ENCODE measurements around the gene TBX15.

DNA sequence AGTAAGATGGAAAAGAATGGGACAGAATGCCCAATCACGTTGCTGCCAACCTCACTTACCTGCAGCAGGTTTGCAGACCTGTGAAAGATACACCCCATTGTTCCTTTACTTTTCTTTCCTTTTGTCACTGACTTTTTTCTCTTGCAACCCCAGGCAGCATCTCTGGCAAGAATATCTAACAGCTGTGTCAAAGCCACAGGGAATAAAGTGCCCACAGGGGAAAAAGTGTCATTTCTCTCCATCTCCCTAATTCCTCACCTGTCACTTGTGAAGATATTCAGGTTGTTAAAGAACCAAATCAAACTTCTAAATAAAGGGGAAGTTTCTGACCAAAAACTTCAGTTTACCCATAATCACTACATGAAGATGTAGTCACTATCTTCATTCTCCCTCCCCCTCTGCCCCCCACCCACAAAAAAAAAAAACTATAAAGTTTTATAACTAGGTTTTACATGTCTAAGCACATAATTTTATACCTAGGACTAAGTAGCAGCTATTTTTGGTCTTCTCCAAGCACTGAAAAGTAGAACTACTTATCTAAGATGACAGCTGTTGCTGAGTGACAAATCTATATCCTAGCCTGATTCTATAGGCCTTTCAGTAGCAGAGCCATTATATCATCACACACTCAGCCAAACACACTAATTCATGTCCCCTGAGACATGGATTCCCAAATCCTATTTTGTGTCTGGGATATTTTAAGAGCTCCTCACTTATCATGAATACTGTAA lies 54.9 kb downstream of the TBX15 start:
- TF ChIP-seq, protein P1, sequence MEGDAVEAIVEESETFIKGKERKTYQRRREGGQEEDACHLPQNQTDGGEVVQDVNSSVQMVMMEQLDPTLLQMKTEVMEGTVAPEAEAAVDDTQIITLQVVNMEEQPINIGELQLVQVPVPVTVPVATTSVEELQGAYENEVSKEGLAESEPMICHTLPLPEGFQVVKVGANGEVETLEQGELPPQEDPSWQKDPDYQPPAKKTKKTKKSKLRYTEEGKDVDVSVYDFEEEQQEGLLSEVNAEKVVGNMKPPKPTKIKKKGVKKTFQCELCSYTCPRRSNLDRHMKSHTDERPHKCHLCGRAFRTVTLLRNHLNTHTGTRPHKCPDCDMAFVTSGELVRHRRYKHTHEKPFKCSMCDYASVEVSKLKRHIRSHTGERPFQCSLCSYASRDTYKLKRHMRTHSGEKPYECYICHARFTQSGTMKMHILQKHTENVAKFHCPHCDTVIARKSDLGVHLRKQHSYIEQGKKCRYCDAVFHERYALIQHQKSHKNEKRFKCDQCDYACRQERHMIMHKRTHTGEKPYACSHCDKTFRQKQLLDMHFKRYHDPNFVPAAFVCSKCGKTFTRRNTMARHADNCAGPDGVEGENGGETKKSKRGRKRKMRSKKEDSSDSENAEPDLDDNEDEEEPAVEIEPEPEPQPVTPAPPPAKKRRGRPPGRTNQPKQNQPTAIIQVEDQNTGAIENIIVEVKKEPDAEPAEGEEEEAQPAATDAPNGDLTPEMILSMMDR (conservative IDR thresholded peaks at IDR 0.05; ENCODE audit: low read depth, low read length), result no peak
- no peak for TF ChIP-seq EZH2 (IDR thresholded peaks at IDR 0.05; ENCODE audit: borderline replicate concordance, low read depth, low read length, poor library complexity, severe bottlenecking)

Measured in A673 (cell line).